Measurements from ENCODE around the gene PCED1B.

Gene PCED1B

DNA sequence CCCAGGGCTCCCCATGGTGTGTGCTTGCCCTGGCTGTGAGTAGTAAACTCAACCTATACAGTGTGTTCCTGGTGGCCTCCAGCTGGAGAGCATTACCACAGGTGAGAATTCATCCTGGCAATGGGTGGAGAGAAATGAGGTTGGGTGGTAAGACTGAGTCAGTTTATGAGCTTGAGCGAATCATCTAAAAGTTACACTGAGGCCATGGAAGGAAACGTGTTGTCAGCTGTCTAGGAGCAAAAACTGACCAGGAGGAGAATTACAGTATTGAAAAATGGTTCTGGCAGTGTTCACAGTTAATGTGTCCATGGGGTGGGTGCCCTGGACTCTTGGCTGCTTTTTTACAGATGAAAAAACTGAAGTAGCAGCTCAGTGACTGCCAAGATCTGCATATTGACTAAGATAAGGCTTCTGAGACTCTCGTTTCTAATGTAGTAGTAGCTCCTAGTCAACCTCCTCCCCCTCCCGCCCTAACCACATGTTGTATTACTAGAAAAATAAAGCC, 202.3 kb downstream of the PCED1B start:
- no peak for DNase-seq

DNA sequence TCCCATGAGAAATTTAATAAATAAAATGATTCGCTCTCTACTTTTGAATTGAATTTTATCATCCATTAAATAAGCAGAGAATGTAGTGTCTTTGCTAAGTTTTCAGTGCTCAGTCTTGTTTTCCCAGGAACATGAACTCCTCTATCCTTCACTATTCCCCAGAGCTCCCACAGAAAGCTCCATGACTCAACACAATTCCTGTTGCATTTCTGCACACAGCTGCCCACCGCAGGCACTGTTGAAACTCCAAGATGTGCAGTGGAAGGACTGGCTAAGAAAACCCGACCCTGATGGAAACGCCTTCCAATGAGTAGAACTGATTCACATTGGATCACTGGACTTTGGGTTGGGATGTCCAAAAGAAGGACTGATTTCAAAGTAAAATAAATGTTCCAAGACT, 202.8 kb downstream of the PCED1B start:
- no peak for DNase-seq

Data from NCI-H446 treated with DMSO at 0.1 percent for 48 hours (cell line).